Fibroblast of lung (primary cell): Measurements from ENCODE around the gene LHX2. TPM values are rescaled to one million over a fixed set of nuclear protein-coding genes. Genes with fewer than 3 reads are reported as not detected.
A peak's percentile ranks its signal among the peaks of the same experiment; 100 is the strongest.

Experiments used
- DNase-seq, 2 donors: peaks; one replicate each; pipeline versions ENCODE4 v3.0.0 to v3.0.0-alpha.2; 2010; ENCODE audit warnings: low read depth in 2 of 2
- H2AFZ ChIP-seq: 2 replicates; pipeline ENCODE4 v1.5.1; 2012; ENCODE audit warnings: low read length, control low read depth, inconsistent platforms
- H3K27ac ChIP-seq: 2 replicates; pipeline ENCODE4 v1.5.1; 2011; ENCODE audit warnings: low read length, control low read depth; ENCODE audit not compliant: insufficient read depth
- H3K27me3 ChIP-seq: 2 replicates; pipeline ENCODE4 v1.5.1; 2011; ENCODE audit warnings: mild to moderate bottlenecking, low read length; ENCODE audit not compliant: control insufficient read depth, insufficient read depth
- H3K36me3 ChIP-seq: 2 replicates; pipeline ENCODE4 v1.5.1; 2011; ENCODE audit warnings: low read length; ENCODE audit not compliant: control insufficient read depth, insufficient read depth
- H3K4me1 ChIP-seq: 2 replicates; pipeline ENCODE4 v1.5.1; 2011; ENCODE audit warnings: low read length; ENCODE audit not compliant: control insufficient read depth, insufficient read depth; ENCODE audit errors: extremely low read depth
- H3K4me2 ChIP-seq: 2 replicates; pipeline ENCODE4 v1.5.1; 2011; ENCODE audit warnings: low read length, control low read depth; ENCODE audit not compliant: insufficient read depth; ENCODE audit errors: extremely low read depth
- H3K4me3 ChIP-seq, 4 experiments: fragments of 200-600 bp in 1 of 4; sonication (generic) in 1 of 4; replicated peaks in 1 of 4; 2 replicates each; pipeline ENCODE4 v1.5.1; 2011 to 2016; ENCODE audit warnings: low read length in 4 of 4, low read depth in 3 of 4, mild to moderate bottlenecking in 3 of 4, control low read depth in 2 of 4, inconsistent platforms in 1 of 4, mixed read lengths in 1 of 4; ENCODE audit not compliant: insufficient read depth in 1 of 4; ENCODE audit errors: control extremely low read depth in 1 of 4
- H3K79me2 ChIP-seq: 2 replicates; pipeline ENCODE4 v1.5.1; 2012; ENCODE audit warnings: mild to moderate bottlenecking, low read length, inconsistent platforms; ENCODE audit not compliant: control insufficient read depth, insufficient read depth
- H3K9ac ChIP-seq: 2 replicates; pipeline ENCODE4 v1.5.1; 2011; ENCODE audit warnings: mild to moderate bottlenecking, low read length, control low read depth; ENCODE audit not compliant: insufficient read depth
- H3K9me3 ChIP-seq: 2 replicates; pipeline ENCODE4 v1.5.1; 2012; ENCODE audit warnings: low read depth, low read length; ENCODE audit not compliant: control insufficient read depth, insufficient read depth
- H4K20me1 ChIP-seq: 2 replicates; pipeline ENCODE4 v1.5.1; 2011; ENCODE audit warnings: low read length; ENCODE audit not compliant: control insufficient read depth, insufficient read depth; ENCODE audit errors: extremely low read depth
- EZH2 ChIP-seq: IDR thresholded peaks from 2 replicates; pipeline ENCODE4 v1.5.1; 2012; ENCODE audit warnings: low read length, control low read depth, mild to moderate bottlenecking; ENCODE audit errors: missing control alignments
- polyA plus RNA-seq, 2 donors: library from polyadenylated mRNA; depleted of rRNA in 1 of 2; stranded (reverse) in 1 of 2; unstranded in 1 of 2; fragments of >200 nt; gene quantifications; 2 replicates each; pipeline ENCODE4 v1.2.1, GENCODE V29; 2011 to 2012; ENCODE audit warnings: missing spikeins in 1 of 2
- total RNA-seq: library from RNA; depleted of rRNA; stranded (reverse); fragments of >200 nt; gene quantifications from 2 replicates; pipeline ENCODE4 v1.2.1, GENCODE V29; 2014
- TF ChIP-seq, protein P1 (sequence below), 2 donors: IDR thresholded peaks in 1 of 2; conservative IDR thresholded peaks in 1 of 2; 1 replicate in 1 of 2; 2 replicates in 1 of 2; pipeline ENCODE4 v1.5.1; 2011 to 2012; ENCODE audit warnings: low read length in 2 of 2, control low read depth in 1 of 2, inconsistent platforms in 1 of 2, low read depth in 1 of 2, mild to moderate bottlenecking in 1 of 2

LHX2 gene
- total and polyA plus RNA-seq, 2 donors (not counting 1 experiment from before 2014, with no cell fraction given): not detected

DNA sequence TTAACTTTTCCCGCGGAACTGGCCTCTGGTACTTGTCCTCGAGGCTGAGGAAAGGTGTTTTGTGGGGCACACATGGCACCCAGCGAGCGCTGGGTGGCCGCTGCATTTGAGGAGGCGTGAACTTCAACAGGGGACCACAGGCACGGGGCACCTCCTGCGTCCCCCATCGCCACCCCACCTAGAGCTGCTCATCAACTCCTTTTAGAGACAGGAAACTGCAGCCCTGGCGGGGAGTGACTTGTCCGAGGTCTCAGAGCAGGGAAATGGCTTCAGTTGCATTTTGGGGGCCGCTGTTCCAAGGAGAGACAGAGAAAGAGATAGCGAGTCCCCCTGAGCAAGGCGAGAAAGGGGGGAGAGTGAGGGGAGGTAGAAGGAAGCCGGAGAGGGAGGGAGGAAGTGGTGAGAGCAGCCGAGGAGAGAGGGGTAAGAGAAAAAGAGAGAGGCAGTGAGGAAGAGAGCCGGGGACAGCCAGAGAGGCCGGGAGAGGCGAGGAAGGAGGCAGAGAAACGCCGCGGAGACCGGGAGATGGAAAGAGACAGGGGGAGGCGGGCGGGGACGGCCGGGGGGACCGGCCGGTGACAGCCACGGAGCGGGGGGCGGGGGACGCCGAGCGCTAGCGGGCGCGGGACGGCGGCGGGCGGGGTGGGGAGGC is 12.5 kb upstream of the LHX2 start:
- TF ChIP-seq EZH2: peak; percentile 92
- TF ChIP-seq, protein P1, sequence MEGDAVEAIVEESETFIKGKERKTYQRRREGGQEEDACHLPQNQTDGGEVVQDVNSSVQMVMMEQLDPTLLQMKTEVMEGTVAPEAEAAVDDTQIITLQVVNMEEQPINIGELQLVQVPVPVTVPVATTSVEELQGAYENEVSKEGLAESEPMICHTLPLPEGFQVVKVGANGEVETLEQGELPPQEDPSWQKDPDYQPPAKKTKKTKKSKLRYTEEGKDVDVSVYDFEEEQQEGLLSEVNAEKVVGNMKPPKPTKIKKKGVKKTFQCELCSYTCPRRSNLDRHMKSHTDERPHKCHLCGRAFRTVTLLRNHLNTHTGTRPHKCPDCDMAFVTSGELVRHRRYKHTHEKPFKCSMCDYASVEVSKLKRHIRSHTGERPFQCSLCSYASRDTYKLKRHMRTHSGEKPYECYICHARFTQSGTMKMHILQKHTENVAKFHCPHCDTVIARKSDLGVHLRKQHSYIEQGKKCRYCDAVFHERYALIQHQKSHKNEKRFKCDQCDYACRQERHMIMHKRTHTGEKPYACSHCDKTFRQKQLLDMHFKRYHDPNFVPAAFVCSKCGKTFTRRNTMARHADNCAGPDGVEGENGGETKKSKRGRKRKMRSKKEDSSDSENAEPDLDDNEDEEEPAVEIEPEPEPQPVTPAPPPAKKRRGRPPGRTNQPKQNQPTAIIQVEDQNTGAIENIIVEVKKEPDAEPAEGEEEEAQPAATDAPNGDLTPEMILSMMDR (conservative IDR thresholded peaks at IDR 0.05 in 1 of 2, IDR thresholded peaks at IDR 0.05 in 1 of 2; ENCODE audit: low read depth in 1 of 2, low read length in 2 of 2): no peak
- DNase-seq: no peak
- H3K27me3 ChIP-seq: peaks cover 66% of the 10 kb centered on the region
- no peak overlapping the region for H3K9ac ChIP-seq
- H3K27ac ChIP-seq: no peak overlapping the region
- H2AFZ ChIP-seq: no peak overlapping the region
- no peaks in the 10 kb centered on the region for H3K4me1 ChIP-seq
- H3K4me3 ChIP-seq: peak overlapping the region in 1 of 4 experiments; percentile 7
- no peaks in the 10 kb centered on the region for H3K36me3 ChIP-seq
- peak overlapping the region; percentile 59 for H3K4me2 ChIP-seq
- no peaks in the 10 kb centered on the region for H3K79me2 ChIP-seq
- H3K9me3 ChIP-seq: no peaks in the 10 kb centered on the region
- H4K20me1 ChIP-seq: no peaks in the 10 kb centered on the region

DNA sequence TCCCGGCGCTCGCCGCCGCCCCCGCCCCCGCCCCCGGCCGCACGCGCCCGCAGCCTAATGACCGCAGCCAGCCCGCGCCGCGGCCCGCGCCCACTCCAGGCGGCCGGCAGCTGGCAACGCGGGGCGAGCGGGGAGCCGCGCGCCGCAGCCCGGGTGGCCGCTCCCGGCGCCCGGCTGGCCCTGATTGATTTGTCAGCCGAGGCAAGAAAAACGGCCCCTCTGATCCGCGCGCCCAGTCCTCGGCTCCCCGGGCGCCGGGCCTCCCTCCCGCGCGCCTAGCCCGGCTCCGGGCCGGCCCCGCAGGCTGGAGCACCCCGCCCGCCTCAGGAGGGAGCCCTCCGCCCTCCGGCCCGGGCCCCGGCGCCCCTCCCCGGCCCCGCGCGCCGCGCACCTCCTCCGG is 11.9 kb upstream of the LHX2 start:
- H3K27ac ChIP-seq: no peak overlapping the region
- no peak for TF ChIP-seq EZH2
- TF ChIP-seq, protein P1 (conservative IDR thresholded peaks at IDR 0.05 in 1 of 2, IDR thresholded peaks at IDR 0.05 in 1 of 2; ENCODE audit: low read depth in 1 of 2, low read length in 2 of 2): no peak
- H3K9ac ChIP-seq: no peak overlapping the region
- H4K20me1 ChIP-seq: no peaks in the 10 kb centered on the region
- no peak for DNase-seq
- no peaks in the 10 kb centered on the region for H3K79me2 ChIP-seq
- no peaks in the 10 kb centered on the region for H3K36me3 ChIP-seq
- no peaks in the 10 kb centered on the region for H3K4me1 ChIP-seq
- no peaks in the 10 kb centered on the region for H3K9me3 ChIP-seq
- H3K27me3 ChIP-seq: peaks cover 71% of the 10 kb centered on the region
- no peak overlapping the region for H3K4me2 ChIP-seq
- no peak overlapping the region for H3K4me3 ChIP-seq
- no peak overlapping the region for H2AFZ ChIP-seq

DNA sequence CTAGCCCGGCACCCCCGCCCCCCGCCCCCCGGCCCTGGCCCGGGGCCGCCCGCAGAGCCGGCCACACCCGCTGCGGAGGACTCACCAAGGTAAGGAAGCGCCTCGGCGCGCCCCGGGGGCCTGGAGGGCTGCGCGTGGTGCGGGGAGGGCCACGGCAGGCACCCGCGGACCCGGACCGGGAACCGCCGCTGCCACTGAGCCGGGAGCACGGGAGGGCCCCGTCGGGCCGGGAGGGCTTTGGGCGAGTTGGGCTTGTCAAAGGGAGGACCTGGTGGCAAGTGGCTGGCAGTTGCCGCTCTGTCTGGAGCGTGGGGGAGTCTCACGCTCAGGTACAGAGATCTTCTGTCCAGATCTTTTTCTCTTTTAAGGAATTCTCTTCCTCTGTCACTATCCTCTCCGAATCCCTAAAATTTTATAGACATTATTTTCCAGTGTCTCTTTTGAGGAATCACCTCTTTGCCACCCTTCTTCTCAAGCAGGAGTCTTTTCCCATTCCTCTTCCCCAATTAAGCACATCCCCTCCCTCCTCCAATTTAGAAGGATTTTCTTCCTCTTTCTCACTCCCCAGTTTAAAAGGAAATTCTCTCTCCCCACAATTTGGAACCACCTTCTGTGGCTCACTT is 11.3 kb upstream of the LHX2 start:
- peaks cover 77% of the 10 kb centered on the region for H3K27me3 ChIP-seq
- H3K4me2 ChIP-seq: no peak overlapping the region
- TF ChIP-seq, protein P1 (conservative IDR thresholded peaks at IDR 0.05 in 1 of 2, IDR thresholded peaks at IDR 0.05 in 1 of 2; ENCODE audit: low read depth in 1 of 2, low read length in 2 of 2): no peak
- peak; percentile 98 for TF ChIP-seq EZH2
- H4K20me1 ChIP-seq: no peaks in the 10 kb centered on the region
- H2AFZ ChIP-seq: no peak overlapping the region
- no peaks in the 10 kb centered on the region for H3K79me2 ChIP-seq
- no peak overlapping the region for H3K4me3 ChIP-seq
- H3K9ac ChIP-seq: no peak overlapping the region
- no peaks in the 10 kb centered on the region for H3K36me3 ChIP-seq
- no peak for DNase-seq
- H3K4me1 ChIP-seq: no peaks in the 10 kb centered on the region
- no peak overlapping the region for H3K27ac ChIP-seq
- H3K9me3 ChIP-seq: no peaks in the 10 kb centered on the region
